GM12892 (cell line): Measurements from ENCODE around the gene PCSK5.

Experiments used
- POLR2A ChIP-seq: IDR thresholded peaks from 2 replicates; pipeline ENCODE4 v1.6.1; 2011; ENCODE audit warnings: low read depth, low read length, control low read depth
- POLR2AphosphoS5 ChIP-seq: IDR thresholded peaks from 2 replicates; pipeline ENCODE4 v1.6.1; 2011; ENCODE audit warnings: low read depth, low read length, control low read depth
- TAF1 ChIP-seq: IDR thresholded peaks from 2 replicates; pipeline ENCODE4 v1.6.1; 2011; ENCODE audit warnings: low read depth, mild to moderate bottlenecking, control low read depth, low read length, borderline replicate concordance

- no peak for TF ChIP-seq POLR2A
- no peak for TF ChIP-seq POLR2AphosphoS5
- TF ChIP-seq TAF1, result no peak
Measured at GRCh38 chr9:76004526-76004925, 114.1 kb downstream of the PCSK5 start.
